ENCODE measurements around the gene NPAS3.

GRCh38 chr14:33480887-33481184 is 542.2 kb downstream of the NPAS3 start:
- no peak for TF ChIP-seq CTCF (IDR thresholded peaks at IDR 0.05; ENCODE audit: low read depth, low read length)
- TF ChIP-seq EZH2phosphoT487 (IDR thresholded peaks at IDR 0.05; ENCODE audit: low read depth), result no peak

All from OCI-LY3 (cell line).